HG02852 (cell line): ENCODE data around the gene NPAS3.

Experiments used
- ATAC-seq: cut with Tn5 transposase; IDR thresholded peaks from one replicate; pipeline ENCODE4 v1.9.1; 2021; ENCODE audit warnings: mild to moderate bottlenecking, moderate library complexity; ENCODE audit not compliant: unreplicated experiment

NPAS3 gene

DNA sequence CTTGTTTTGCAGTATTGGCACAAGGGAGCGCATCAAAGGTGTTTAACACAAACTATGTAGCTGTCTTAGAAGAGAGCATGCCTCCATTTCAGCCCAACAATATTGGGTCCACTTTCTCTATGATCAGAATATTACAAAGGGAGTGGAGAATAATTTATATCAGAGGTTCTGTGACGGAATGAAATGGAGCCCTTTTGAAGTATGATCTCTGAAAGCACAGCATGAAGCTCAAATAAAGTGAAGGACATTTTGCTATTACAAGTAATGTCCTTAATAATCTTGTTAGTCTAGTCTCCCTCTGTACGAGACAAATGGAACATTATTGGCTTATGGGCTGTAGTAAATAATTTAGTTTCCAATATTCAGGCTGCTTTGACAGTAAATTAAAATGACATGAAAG, 302.7 kb downstream of the NPAS3 start:
- no peak for ATAC-seq

DNA sequence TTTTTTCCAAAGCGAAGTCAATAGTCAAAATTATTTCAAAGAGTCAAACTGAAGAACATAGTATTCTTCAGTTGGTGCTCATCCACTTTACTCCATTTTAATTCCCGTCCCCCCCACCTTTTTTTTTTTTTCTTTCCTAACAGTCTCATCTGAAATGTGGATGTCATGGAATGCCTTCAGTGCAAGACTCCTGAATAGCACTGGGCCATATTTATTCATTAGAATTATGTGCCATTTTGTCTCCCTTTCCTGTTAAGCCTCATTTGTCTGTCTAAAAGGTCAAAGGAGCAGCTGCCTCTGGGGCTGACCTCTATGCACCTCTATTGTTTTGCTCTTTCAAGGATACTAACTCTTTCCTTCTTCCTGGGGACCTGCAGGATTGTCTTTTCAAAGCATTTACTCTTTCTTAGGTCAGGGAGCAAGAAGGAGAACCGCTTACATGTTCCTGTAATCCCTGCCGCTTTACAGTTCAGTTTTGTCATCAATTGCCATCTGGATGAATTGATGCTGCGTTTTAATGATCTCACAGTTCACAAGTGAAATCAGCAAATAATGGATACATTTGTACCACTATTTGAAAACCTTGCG, 310.6 kb downstream of the NPAS3 start:
- ATAC-seq, result no peak

DNA sequence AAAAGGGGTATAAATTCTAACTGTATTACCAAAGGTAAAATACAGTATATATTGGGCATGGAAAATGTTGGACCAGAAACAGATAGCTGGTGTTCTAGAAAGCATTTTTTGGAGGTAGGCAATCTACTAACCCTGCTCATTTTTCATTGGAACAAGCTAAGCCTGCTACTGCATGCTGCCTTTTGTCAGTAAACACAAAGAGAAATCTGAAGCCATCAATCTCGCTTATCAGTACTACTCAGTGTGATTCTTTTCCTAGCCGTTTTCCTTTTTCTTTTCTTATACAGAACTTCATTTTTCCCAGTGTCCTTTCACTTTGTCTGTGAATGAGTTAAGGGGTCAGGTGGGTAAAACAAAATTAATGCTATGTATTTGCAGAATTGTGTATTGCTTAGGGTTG, 312.3 kb downstream of the NPAS3 start:
- ATAC-seq, result no peak

DNA sequence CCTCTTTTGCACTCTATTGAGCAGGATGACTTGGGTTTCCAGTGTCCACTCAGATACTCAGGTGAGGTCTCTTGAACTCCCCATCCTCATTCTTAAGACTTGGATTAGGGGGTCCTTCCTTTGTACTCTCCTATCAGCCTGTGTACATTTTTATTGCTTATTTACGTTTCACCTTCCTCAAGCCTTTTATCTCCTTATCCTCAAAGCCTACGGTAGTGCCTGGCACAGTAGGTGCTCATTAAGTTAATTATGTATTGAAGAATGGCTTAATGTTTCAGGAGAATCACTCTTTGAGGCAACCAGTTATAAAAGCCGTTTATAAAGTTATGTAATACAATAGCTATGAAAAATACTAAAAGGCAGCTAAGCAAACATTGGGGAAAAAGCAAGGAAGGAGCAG, 315.7 kb downstream of the NPAS3 start:
- ATAC-seq, result no peak

DNA sequence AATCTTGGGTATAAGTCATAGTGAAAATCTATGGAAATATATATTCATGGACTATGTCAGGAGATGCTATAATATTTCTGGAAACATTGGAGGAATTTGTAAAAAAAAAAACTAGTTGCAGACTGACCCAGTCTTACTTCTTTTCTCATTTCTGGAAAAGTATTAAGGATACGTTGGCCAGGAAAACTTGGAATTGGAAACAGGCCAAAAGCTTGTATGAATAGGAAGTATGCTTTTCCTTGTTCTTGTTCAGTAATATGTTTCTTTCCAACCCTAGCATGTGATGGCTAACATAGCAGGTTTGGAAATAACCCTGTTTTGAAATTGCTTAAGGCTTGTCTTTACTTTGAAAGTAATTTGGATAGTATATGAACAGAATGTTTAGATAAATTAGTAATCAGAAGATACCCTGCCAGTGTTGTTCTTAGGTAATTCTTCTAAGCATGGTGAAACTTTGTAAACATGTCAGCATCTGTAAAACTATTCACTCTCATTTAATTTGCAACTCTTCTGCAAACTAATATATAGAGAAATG, 316.2 kb downstream of the NPAS3 start:
- ATAC-seq, result no peak

DNA sequence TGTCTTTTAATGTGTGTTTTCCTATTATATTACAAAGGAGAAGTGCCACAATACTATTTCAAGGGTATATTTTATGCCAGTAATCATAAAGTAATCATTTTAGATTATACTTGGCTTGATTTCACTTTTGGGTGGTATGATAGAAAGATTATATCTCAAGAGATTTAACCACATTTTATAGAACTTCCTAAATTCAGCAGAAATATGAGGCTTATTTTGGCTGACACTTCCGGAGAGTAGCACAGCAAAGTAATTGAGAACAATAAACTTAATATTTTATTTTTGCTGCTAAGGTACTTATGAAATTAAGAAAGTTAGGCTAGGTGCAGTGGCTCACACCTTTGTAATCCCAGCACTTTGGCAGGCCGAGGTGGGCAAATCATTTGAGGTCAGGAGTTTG, 319.1 kb downstream of the NPAS3 start:
- ATAC-seq, result no peak

DNA sequence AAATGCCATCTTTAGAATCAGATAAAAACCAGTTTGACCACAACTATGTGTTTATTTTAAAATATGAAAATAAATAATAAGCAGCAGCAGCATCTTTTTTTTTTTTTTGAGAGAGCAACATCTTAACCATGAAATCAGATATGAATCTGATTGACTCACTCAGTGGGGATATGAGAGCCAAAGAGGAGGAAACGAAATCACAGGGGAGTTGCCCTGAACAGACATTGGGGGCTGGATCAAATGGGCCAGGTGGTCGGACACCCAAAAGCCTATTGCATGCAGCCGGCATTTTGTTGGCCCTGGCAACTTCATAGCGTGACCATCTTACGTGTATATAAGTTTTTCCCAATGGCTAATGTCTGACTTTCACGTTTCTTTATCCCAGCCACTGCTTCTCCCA, 321.1 kb downstream of the NPAS3 start:
- no peak for ATAC-seq

DNA sequence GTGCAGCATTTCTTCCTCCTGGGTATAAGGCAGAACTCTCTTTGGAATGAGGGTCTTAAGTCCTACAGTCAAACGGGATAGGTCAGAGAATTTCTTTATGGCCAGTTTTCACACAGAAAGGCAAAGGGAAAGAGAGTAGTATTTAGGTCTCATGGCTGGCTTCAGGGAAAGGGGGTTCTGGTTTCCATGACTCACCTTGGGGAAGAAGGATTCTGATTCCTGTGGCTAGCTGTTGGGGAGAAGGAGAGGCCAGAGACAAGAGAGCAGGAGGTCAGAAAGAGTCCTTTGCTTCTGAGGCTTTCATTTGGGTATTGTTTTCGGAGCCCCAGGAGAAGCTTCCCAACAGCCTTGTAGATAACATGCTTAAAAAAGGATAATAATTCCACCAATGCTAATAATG, 332.5 kb downstream of the NPAS3 start:
- ATAC-seq, result no peak

DNA sequence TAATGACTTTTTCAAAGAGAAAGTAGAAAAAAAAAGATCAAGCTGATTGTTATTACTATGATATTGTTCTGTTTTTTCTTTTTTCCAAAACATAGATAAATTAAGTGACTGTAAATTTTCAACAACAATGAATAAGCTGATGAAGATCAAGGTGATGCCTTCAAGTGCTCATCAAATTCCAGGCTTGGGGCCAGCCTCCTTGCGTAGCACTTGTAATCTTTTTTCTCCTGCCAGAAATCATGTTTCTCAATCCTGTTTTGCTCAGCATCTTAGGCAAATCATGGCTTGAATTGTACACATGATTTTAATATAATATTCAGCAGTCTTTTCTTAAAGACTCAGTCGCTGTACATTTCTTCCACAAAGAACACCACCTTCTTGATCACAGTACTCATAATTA, 333.2 kb downstream of the NPAS3 start:
- no peak for ATAC-seq

DNA sequence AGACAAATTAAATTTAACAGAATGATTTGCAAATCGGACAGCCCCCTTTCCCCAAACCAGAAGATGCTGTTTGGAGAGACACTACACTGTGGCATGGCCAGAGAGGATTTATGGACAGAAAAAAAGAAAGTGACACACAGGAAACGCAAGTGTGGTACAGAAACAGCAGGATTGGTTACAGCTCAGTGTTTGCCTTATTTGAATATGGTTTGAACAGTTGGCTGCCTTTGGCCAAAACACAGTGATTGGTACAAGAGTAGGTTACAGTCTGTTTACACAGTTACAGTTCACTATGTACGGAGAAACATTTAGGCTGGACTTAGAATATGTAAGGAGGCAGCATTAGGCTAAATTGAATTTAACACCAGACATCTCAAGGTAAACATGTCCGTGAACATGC, 335.3 kb downstream of the NPAS3 start:
- no peak for ATAC-seq

DNA sequence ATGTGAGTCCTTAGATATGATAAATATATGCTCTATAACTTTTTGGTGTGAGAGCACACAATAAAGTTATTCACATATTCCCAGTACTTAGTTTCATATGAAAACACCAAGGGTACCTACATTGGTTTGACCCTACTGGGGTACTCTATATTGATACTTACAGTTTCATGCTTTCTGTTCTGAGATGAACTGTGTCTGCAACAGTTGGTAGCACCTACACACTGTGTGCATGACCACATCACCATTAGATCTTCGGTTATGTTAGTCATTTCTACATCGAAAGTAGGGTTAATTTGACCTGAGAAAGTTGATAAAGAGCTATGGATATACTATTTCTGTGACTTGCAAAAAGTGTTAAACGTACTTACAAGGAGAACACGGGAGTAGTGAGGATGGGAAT, 337.2 kb downstream of the NPAS3 start:
- no peak for ATAC-seq

DNA sequence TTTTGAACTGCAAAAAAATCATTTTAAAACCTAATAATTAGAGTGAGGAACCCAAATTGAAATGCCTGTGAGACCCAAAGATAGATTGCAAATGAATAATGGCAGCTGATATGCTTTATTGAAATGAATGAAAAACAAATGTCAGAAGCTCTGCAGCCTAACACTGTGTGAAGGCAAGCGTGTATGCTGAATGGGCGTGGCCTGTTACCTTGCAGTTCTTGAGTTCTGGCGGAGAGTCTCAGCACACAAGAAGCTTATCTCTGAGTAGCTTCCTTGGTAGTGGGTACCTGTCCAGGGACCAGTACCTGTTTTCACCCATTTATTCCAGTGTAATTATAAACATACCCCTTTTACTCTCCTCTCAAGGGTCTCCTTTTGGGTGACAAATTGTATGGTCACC, 341.2 kb downstream of the NPAS3 start:
- no peak for ATAC-seq

DNA sequence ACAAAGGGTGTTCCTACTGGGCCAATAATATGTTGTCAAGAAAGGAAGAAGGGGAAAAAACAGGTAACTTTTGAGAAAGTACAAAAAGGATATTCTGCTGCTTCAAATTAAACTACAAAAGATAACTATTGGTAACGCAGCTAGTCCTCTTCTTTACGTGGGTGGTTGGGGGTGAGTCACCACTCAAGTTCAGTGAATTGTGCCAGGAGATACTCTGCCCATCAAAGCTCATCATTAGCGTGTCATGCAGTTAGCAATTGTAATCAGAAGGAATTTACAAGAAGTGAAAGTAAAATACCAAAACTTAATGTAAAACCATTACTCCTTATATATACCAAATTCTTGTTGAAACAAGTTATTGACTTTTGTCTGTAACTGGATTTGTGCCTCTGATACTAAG, 342.0 kb downstream of the NPAS3 start:
- no peak for ATAC-seq

DNA sequence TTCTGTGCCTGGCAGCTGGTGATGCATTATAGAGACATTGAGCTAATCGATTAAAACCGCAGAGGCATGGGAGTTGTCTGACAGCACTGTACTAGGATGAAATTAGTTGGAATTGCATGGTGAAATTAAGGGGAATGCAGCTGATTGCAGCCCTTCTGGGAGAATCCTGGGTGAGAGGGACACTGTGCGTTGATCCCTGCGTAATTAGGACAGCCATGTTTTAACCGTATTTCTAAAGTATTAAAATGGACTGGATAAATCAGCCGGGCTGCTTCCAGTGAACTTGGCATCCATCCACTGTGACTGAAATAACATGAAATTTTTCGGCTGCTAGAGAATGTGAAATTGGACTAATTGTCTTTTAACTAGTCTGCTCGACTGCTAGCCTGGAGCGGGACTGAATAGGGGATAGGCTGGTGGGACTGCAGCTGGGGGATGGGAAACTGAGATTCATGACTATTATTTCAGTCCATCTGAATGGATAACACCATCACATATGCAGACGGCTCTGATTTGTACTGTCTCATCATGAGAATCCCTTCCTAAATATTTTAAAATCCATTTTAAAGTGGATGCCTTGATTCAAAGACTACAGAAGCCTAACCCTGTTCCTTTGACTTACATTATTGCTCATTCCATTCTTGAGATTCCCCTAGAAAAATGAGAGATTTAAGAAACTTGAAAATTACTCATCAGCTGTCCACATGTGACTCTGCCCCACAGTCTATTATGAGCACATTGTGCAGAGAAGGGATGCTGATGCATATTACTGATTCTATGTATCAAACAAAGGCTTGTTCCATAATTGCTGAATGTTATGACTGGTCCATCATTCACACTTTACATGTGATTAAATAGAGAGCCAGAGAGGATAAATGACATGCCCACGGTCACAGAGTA, 343.9 kb downstream of the NPAS3 start:
- no peak for ATAC-seq

DNA sequence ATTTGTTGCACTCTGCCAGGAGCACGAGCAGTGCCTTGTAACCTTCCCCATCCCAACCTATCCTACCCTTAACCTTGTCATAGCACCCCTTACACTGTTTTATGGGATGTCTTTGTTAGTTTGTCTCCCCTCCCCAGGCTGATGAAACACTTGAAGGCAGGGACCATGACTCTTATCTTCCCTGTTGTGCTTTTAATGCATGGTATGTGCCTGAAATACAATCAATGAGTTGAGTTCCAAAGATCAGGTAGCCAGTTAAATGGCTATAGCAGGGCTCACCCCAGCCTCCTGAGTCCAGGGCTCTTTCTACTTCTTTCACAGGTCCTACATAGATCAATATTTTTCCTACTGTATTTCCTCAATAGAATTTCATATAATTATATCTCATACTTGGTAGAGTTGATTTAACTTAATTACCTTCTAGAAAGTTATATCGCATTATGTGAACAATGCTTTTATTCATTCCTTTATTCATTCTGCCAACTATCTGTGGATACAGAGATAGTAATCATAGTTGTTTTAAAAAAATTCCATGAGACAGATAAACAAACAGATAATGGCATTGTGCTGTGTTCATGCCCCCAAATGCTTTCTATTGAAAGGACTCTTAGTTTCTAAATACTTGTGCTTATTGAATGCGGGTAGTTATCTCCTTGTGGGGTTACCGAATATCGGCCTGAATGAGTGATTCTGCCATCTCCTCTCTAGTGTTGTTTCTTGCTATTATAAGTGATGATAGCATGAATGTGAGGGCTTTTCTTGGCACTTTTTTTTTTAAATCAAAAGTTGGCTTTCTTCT, 347.4 kb downstream of the NPAS3 start:
- ATAC-seq, result no peak

DNA sequence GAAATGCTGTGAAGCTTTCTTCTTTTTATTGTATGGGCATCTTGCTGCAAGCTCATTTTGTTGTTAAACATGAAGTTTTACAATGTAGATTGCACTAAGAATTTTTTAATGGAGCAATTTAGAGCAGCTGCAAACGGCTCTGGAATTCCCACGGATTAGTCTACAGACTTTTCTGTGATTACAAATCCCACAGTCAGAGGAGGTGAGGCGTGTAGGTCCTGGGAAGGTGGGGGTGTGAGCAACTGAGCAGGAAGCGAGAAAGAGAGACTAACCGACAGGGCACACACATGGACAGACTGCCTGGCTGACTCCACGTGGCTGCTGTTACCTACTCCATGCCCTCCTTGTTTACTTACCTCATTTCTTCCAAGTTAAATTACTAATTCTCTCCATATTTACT, 348.5 kb downstream of the NPAS3 start:
- ATAC-seq, result no peak

DNA sequence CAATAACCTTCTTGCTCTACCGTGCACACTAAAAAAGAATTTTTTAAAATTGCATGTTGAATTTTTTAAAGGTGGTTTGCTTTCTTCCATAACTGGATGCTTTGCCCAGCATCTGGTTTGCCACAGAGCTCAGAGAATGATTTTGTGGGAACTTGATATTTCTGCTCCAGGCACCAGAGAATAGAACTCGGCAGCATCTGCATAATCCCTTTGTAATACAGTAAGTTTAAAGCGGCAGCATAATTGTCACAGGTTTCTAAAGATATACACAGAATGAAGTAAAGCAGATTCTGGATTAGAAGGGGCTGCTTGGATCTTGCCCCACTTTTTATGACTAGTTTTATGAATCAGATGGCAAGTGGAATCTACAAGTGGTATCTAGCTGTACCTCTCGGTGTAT, 352.0 kb downstream of the NPAS3 start:
- no peak for ATAC-seq

DNA sequence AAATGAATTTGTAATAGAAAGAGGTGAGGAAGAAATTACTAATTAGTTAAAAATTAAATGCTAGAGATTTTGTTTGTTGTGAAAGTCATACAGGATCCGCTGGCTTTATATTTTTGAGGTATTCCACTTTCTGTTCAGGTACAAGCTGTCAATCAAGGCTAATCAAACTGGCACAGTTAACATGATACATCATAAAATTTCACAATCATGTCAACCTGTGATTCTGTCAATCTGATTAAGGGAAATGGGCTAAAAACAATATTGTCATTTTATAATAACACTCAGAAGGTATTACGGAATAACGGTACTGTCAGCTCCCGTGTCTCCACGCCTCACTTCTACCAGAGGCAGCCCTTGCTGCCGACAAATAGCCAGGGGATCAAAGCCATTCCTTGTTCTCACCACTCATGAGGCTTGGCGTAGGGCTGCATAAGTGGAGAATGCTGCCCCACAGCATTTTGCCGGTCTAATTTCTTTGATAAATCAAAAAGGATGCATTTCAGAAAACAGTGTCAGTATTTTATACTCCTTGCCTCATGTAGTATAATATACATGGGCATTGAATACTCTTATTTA, 352.9 kb downstream of the NPAS3 start:
- ATAC-seq, result no peak

DNA sequence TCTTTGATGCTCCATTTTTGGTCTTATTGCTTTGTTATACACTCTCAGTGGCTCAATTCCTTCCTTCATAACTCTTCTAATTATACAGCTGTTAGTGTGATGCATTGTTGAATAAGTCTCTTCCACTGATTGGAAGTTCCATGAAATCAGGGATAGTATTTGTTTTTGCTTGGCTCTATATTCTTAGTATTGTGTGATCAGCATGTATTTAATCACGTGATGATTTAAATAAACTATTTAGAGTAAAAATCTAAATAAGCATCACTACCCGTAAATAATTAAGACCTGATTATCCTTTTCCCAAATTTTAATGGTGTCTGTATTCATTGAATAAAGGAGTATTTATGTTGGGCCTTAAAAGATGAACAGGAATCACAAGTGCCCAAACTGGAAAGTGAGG, 355.7 kb downstream of the NPAS3 start:
- ATAC-seq, result no peak

DNA sequence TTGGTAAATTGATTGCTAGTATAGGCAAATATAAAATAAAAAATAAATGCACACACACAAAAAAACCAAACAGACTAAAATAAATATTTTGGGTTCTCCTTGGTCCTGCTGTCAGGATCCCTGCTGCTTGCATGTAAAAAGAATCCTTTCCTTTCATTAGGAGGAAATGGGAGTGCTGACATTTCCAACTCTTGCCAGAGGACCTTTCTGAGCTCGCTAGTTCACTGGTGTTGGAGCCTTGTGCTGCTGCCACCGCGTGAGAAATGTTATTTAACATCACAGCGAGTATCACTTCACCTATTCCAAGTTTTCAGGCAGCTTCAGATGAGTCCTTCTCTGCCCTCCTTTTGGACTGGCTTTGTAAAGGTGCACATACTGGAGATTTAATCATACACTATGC, 358.9 kb downstream of the NPAS3 start:
- no peak for ATAC-seq

DNA sequence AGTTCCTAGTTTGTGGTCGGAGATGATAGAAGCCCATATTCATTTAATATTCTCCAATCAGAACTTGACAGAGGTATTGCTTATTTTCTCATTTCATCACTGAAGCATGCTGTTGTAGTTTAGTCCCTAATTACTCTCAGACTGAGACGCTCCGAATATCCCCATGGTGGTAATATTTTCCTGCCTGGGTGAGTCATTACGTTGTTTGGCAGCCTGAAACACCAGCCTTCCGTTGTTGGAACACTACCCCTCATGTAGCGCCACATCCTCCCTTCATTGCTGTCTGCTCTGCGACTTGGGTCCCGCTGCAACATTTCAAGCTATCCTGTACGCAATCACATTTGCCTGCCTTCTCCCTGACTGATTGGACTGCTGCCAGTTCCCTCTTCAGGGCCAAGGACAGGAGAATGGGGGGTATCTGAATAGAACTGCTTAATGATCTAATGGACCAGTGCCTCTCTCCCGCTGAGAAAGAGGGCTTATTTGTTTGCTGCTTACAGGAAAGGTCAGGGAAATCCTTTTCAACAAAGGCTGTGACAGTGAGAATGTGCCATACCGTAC, 369.1 kb downstream of the NPAS3 start:
- no peak for ATAC-seq
